T-cell (primary cell): Measurements from ENCODE around the gene SMARCD2. TPM values are rescaled to one million over a fixed set of nuclear protein-coding genes. Genes with fewer than 3 reads are reported as not detected.

ENCODE experiments used
- ATAC-seq, 4 experiments: fragments of 200-7000 bp in 3 of 4; fragments of 150-1000 bp in 1 of 4; cut with Tn5 transposase; replicated peaks in 1 of 4; 1 replicate in 3 of 4; 2 replicates in 1 of 4; pipeline ENCODE4 v1.10.0; 2021; ENCODE audit warnings: moderate library complexity in 3 of 4, mild to moderate bottlenecking in 2 of 4, moderate number of reproducible peaks in 1 of 4
- CTCF ChIA-PET, 2 donors: fragments of 300-600 bp; sonication (Branson Sonifier 250); formaldehyde crosslinking; loops; one replicate each; lab custom pipeline; 2022; ENCODE audit warnings: antibody characterized with exemption in 2 of 2; lab: Charles Lee
- POLR2A ChIA-PET, 2 donors: fragments of 300-600 bp; sonication (Branson Sonifier 250); formaldehyde crosslinking; loops; one replicate each; lab custom pipeline; 2022; ENCODE audit warnings: antibody characterized with exemption in 2 of 2; lab: Charles Lee
- DNase-seq, 35 experiments: peaks; one replicate each; pipeline versions ENCODE4 v3.0.0 to v3.0.0-alpha.2; 2013 to 2023
- H3K27ac ChIP-seq: one replicate; pipeline ENCODE4 v1.5.1; 2013; ENCODE audit warnings: low read length
- H3K27me3 ChIP-seq, 2 experiments: replicated peaks in 1 of 2; 1 replicate in 1 of 2; 2 replicates in 1 of 2; pipeline versions ENCODE4 v1.6.1 to v1.7.0; 2013; ENCODE audit warnings: low read length in 1 of 2, mixed read lengths in 1 of 2; ENCODE audit not compliant: control insufficient read depth in 2 of 2, insufficient read depth in 2 of 2; ENCODE audit errors: extremely low read depth in 1 of 2
- H3K36me3 ChIP-seq, 2 donors: 1 replicate in 1 of 2; 2 replicates in 1 of 2; pipeline versions ENCODE4 v1.6.1 to v1.7.0; 2013; ENCODE audit warnings: low read length in 1 of 2; ENCODE audit not compliant: control insufficient read depth in 2 of 2, insufficient read depth in 1 of 2; ENCODE audit errors: extremely low read depth in 1 of 2
- H3K4me1 ChIP-seq, 2 experiments: 1 replicate in 1 of 2; 2 replicates in 1 of 2; pipeline versions ENCODE4 v1.6.1 to v1.7.0; 2013; ENCODE audit warnings: low read length in 2 of 2, mixed read lengths in 1 of 2; ENCODE audit not compliant: insufficient read depth in 2 of 2, control insufficient read depth in 1 of 2; ENCODE audit errors: extremely low read depth in 1 of 2
- H3K4me3 ChIP-seq, 2 donors: 1 replicate in 1 of 2; 2 replicates in 1 of 2; pipeline versions ENCODE4 v1.5.1 to v1.7.0; 2013; ENCODE audit warnings: mild to moderate bottlenecking in 2 of 2, low read length in 1 of 2, moderate library complexity in 1 of 2; ENCODE audit not compliant: control insufficient read depth in 1 of 2; ENCODE audit errors: extremely low read depth in 1 of 2
- H3K9me3 ChIP-seq: 2 replicates; pipeline ENCODE4 v1.7.0; 2013
- H3K27ac Mint-ChIP-seq, 2 donors: one replicate each; pipeline ENCODE4 v1.8.0; 2020 to 2021; ENCODE audit warnings: mild to moderate bottlenecking in 2 of 2, mixed read lengths in 2 of 2
- H3K27me3 Mint-ChIP-seq, 2 donors: one replicate each; pipeline ENCODE4 v1.8.0; 2021 to 2022; ENCODE audit warnings: mixed read lengths in 2 of 2
- H3K36me3 Mint-ChIP-seq: one replicate; pipeline ENCODE4 v1.8.0; 2021; ENCODE audit warnings: mixed read lengths
- H3K4me1 Mint-ChIP-seq, 3 donors: one replicate each; pipeline ENCODE4 v1.8.0; 2020 to 2022; ENCODE audit warnings: mixed read lengths in 3 of 3, mild to moderate bottlenecking in 1 of 3
- H3K4me3 Mint-ChIP-seq, 3 donors: one replicate each; pipeline ENCODE4 v1.8.0; 2020 to 2022; ENCODE audit warnings: mild to moderate bottlenecking in 3 of 3, mixed read lengths in 3 of 3, moderate library complexity in 3 of 3
- H3K9me3 Mint-ChIP-seq, 3 donors: one replicate each; pipeline ENCODE4 v1.8.0; 2020 to 2022; ENCODE audit warnings: mixed read lengths in 3 of 3
- WGBS: methylation state at CpG from one replicate; pipeline ENCODE4 v1.1.5; 2013; ENCODE audit warnings: missing lambda C conversion rate; ENCODE audit not compliant: insufficient coverage; 5-methylcytosine and 5-hydroxymethylcytosine counted together
- total RNA-seq, 35 experiments: library from RNA in 6 of 35; stranded (reverse) in 6 of 35; fragments of 120-200 nt in 1 of 35; gene quantifications; one replicate each; pipeline versions ENCODE4 v1.2.1 to v1.2.4 and lab custom pipeline; 2013 to 2026

Gene SMARCD2
- total RNA-seq, 5 donors from 2014 or later (not counting 1 experiment from before 2014, with no cell fraction given): 94.9 to 129 (median 121) TPM

GRCh38 chr17:63832014-63832413, 10.5 kb downstream of the SMARCD2 start:
- no peak for DNase-seq
- H3K27me3 ChIP-seq: no peaks in the 10 kb centered on the region
- H3K27ac ChIP-seq: peak overlapping the region; percentile 43
- POLR2A ChIA-PET: no interaction called here
- CTCF ChIA-PET: no interaction called here
- H3K36me3 Mint-ChIP-seq: peaks cover 56% of the 10 kb centered on the region
- H3K9me3 Mint-ChIP-seq: no peaks in the 10 kb centered on the region
- peaks cover 16 to 85% of the 10 kb centered on the region in 2 donors for H3K36me3 ChIP-seq
- H3K4me1 ChIP-seq: peaks cover 26 to 65% of the 10 kb centered on the region in 2 experiments
- no peak overlapping the region for H3K4me3 ChIP-seq
- H3K27me3 Mint-ChIP-seq: no peaks in the 10 kb centered on the region
- peak overlapping the region in 1 of 3 donors; percentile 96 for H3K4me3 Mint-ChIP-seq
- peaks cover 68 to 77% (median 72%) of the 10 kb centered on the region in 3 donors for H3K4me1 Mint-ChIP-seq
- ATAC-seq: no peak
- H3K27ac Mint-ChIP-seq: peak overlapping the region; percentile 86 to 87
- WGBS: 60% methylated on average over 1 of the region's 5 CpGs
- H3K9me3 ChIP-seq: no peaks in the 10 kb centered on the region

GRCh38 chr17:63831505-63831904, 11.0 kb downstream of the SMARCD2 start:
- peak overlapping the region; percentile 43 for H3K27ac ChIP-seq

GRCh38 chr17:63830904-63831491, 11.5 kb downstream of the SMARCD2 start:
- DNase-seq: no peak
- H3K27ac ChIP-seq: no peak overlapping the region
- Mint-ChIP-seq H3K36me3 (peaks cover 51% of the 10 kb centered on the region), H3K27ac (peak overlapping the region; percentile 86 to 100), H3K27me3 (no peaks in the 10 kb centered on the region), H3K4me3 (peak overlapping the region; percentile 6 to 96 (median 39)), H3K4me1 (peaks cover 74 to 83% (median 83%) of the 10 kb centered on the region in 3 donors), H3K9me3 (no peaks in the 10 kb centered on the region)
- H3K9me3 ChIP-seq: no peaks in the 10 kb centered on the region
- no peaks in the 10 kb centered on the region for H3K27me3 ChIP-seq
- ChIA-PET POLR2A (interaction anchor here (0.6 to 0.7 kb wide), 3 partner anchors 39 to 298 kb away, joined by 3 to 5 read pairs (median 4); no protein-coding TSS in a partner anchor), CTCF (interaction anchor here (0.5 to 2.0 kb wide), 3 partner anchors 18 to 186 kb away, joined by 3 to 6 read pairs (median 4); partner anchors contain the start of genes CCDC47 (in 1 of the 2) and DDX42 (in 1 of the 2))
- H3K4me1 ChIP-seq: peaks cover 31 to 72% of the 10 kb centered on the region in 2 experiments
- no peak for ATAC-seq
- H3K4me3 ChIP-seq: no peak overlapping the region
- peaks cover 16 to 75% of the 10 kb centered on the region in 2 donors for H3K36me3 ChIP-seq
- 87% methylated on average over 9 of the region's 15 CpGs for WGBS

More at GRCh38 chr17:63831505-63831904, 11.0 kb downstream of the SMARCD2 start:
- ChIA-PET POLR2A (no interaction called here), CTCF (interaction anchor here in 1 of 2 donors (0.5 kb wide), 1 partner anchor 18 kb away, joined by 3 read pairs; no protein-coding TSS in a partner anchor)
- H3K36me3 Mint-ChIP-seq: peaks cover 51% of the 10 kb centered on the region
- Histone ChIP-seq H3K36me3 (peaks cover 16 to 80% of the 10 kb centered on the region in 2 donors), H3K4me3 (no peak overlapping the region), H3K27me3 (no peaks in the 10 kb centered on the region), H3K9me3 (no peaks in the 10 kb centered on the region), H3K4me1 (peaks cover 27 to 67% of the 10 kb centered on the region in 2 experiments)
- peaks cover 69 to 78% (median 78%) of the 10 kb centered on the region in 3 donors for H3K4me1 Mint-ChIP-seq
- peak overlapping the region in 2 of 3 donors; percentile 39 to 96 for H3K4me3 Mint-ChIP-seq
- no peaks in the 10 kb centered on the region for H3K9me3 Mint-ChIP-seq
- peak overlapping the region; percentile 86 to 87 for H3K27ac Mint-ChIP-seq
- ATAC-seq: no peak
- H3K27me3 Mint-ChIP-seq: no peaks in the 10 kb centered on the region
- DNase-seq: no peak
- WGBS: 67% methylated on average over 1 of the region's 8 CpGs

- H3K9me3 Mint-ChIP-seq: no peaks in the 10 kb centered on the region
- no peak for ATAC-seq
- POLR2A ChIA-PET: interaction anchor here in 1 of 2 donors (0.6 kb wide), 1 partner anchor 60 kb away, joined by 5 read pairs; no protein-coding TSS in a partner anchor
- no peaks in the 10 kb centered on the region for H3K9me3 ChIP-seq
- H3K27ac ChIP-seq: no peak overlapping the region
- peaks cover 17 to 74% of the 10 kb centered on the region in 2 donors for H3K36me3 ChIP-seq
- H3K4me3 ChIP-seq: no peak overlapping the region
- H3K4me1 Mint-ChIP-seq: peaks cover 78 to 84% (median 80%) of the 10 kb centered on the region in 3 donors
- peak overlapping the region in 1 of 3 donors; percentile 96 for H3K4me3 Mint-ChIP-seq
- CTCF ChIA-PET: interaction anchor here in 1 of 2 donors (0.7 to 2.0 kb wide), 2 partner anchors 57 to 186 kb away, joined by 4 to 6 read pairs; partner anchors contain the start of genes CCDC47 and DDX42
- no peaks in the 10 kb centered on the region for H3K27me3 ChIP-seq
- H3K27ac Mint-ChIP-seq: peak overlapping the region; percentile 78 to 100
- H3K4me1 ChIP-seq: peaks cover 33 to 74% of the 10 kb centered on the region in 2 experiments
- 100% methylated on average over 2 of the region's 5 CpGs for WGBS
- peaks cover 52% of the 10 kb centered on the region for H3K36me3 Mint-ChIP-seq
- no peak for DNase-seq
- no peaks in the 10 kb centered on the region for H3K27me3 Mint-ChIP-seq
These were observed 12.2 kb downstream of the SMARCD2 start for GRCh38 chr17:63830278-63830677.

GRCh38 chr17:63828936-63829335, 13.5 kb downstream of the SMARCD2 start:
- ChIA-PET CTCF (interaction anchor here (0.6 to 2.0 kb wide), 4 partner anchors 12 to 60 kb away, joined by 3 to 6 read pairs (median 4); partner anchors contain the start of genes CCDC47 (in 1 of the 2) and DDX42 (in 1 of the 2)), POLR2A (interaction anchor here in 1 of 2 donors (0.6 to 0.9 kb wide), 2 partner anchors 64 to 87 kb away, joined by 3 read pairs; no protein-coding TSS in a partner anchor)
- peaks cover 29 to 74% of the 10 kb centered on the region in 2 donors for H3K36me3 ChIP-seq
- DNase-seq: no peak
- H3K27ac ChIP-seq: no peak overlapping the region
- H3K27ac Mint-ChIP-seq: peak overlapping the region; percentile 78 to 100
- no peaks in the 10 kb centered on the region for H3K9me3 ChIP-seq
- H3K9me3 Mint-ChIP-seq: no peaks in the 10 kb centered on the region
- no peak overlapping the region for H3K4me3 ChIP-seq
- 100% methylated on average over 1 of the region's 3 CpGs for WGBS
- H3K4me3 Mint-ChIP-seq: peak overlapping the region; percentile 19 to 98 (median 96)
- H3K36me3 Mint-ChIP-seq: peaks cover 54% of the 10 kb centered on the region
- H3K4me1 Mint-ChIP-seq: peaks cover 75 to 84% (median 75%) of the 10 kb centered on the region in 3 donors
- H3K27me3 Mint-ChIP-seq: no peaks in the 10 kb centered on the region
- ATAC-seq: no peak
- H3K27me3 ChIP-seq: no peaks in the 10 kb centered on the region
- H3K4me1 ChIP-seq: peaks cover 33 to 64% of the 10 kb centered on the region in 2 experiments

- peak overlapping the region; percentile 80 to 100 for H3K4me3 ChIP-seq
- no peaks in the 10 kb centered on the region for H3K9me3 ChIP-seq
- H3K4me1 ChIP-seq: peaks cover 33 to 64% of the 10 kb centered on the region in 2 experiments
- WGBS: 0% methylated on average over 2 of the region's 19 CpGs
- Mint-ChIP-seq H3K9me3 (no peaks in the 10 kb centered on the region), H3K4me1 (peaks cover 75 to 89% (median 81%) of the 10 kb centered on the region in 3 donors), H3K27ac (peak overlapping the region; percentile 99 to 100), H3K27me3 (no peaks in the 10 kb centered on the region), H3K36me3 (peaks cover 55% of the 10 kb centered on the region), H3K4me3 (peak overlapping the region; percentile 96 to 98 (median 98))
- DNase-seq (no peak), ATAC-seq (no peak)
- ChIA-PET CTCF (interaction anchor here (0.5 to 1.7 kb wide), 12 partner anchors 8 to 572 kb away, joined by 3 to 4 read pairs (median 3); no protein-coding TSS in a partner anchor), POLR2A (interaction anchor here (0.5 to 0.9 kb wide), 5 partner anchors 11 to 305 kb away, joined by 3 to 8 read pairs (median 3); no protein-coding TSS in a partner anchor)
- no peaks in the 10 kb centered on the region for H3K27me3 ChIP-seq
- peaks cover 33 to 72% of the 10 kb centered on the region in 2 donors for H3K36me3 ChIP-seq
- peak overlapping the region; percentile 81 for H3K27ac ChIP-seq
These were observed 14.7 kb downstream of the SMARCD2 start for GRCh38 chr17:63827801-63828221.
